HG03520 (cell line): Measurements from ENCODE around the gene LINGO1.

Source experiments
- ATAC-seq: cut with Tn5 transposase; IDR thresholded peaks from one replicate; pipeline ENCODE4 v1.9.1; 2021; ENCODE audit warnings: mild to moderate bottlenecking, moderate library complexity; ENCODE audit not compliant: unreplicated experiment

LINGO1 gene, protein sequence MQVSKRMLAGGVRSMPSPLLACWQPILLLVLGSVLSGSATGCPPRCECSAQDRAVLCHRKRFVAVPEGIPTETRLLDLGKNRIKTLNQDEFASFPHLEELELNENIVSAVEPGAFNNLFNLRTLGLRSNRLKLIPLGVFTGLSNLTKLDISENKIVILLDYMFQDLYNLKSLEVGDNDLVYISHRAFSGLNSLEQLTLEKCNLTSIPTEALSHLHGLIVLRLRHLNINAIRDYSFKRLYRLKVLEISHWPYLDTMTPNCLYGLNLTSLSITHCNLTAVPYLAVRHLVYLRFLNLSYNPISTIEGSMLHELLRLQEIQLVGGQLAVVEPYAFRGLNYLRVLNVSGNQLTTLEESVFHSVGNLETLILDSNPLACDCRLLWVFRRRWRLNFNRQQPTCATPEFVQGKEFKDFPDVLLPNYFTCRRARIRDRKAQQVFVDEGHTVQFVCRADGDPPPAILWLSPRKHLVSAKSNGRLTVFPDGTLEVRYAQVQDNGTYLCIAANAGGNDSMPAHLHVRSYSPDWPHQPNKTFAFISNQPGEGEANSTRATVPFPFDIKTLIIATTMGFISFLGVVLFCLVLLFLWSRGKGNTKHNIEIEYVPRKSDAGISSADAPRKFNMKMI

DNA sequence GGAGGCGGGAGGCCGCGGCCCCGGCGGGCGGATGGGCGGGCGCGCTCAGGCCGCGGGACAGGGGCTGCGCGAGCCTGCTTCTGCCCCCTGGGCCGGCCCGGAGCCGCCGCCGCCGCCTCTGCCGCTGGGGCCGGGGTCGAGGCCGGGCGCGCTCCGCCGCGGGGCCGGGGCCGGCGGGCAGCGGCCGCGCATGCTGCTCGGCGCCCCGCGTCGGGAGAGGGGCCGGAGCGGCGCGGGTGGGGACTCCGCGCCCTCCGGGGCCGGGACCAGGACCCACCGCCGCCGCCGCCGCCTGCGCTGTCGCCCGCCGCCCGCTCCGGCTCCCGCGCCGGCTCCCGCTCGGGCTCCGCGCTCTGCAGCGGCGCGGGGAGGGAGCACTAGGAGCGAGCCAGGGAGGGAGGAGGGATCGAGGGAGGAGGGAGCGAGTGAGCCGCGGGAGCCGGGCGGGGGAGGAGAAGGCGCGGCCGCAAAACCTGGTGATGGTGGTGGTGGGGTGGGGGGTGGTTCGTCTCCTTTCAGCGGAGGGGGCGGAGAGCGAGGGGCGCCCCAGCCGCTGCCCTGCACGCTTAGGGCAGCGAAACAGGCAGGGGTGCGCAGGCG lies at the start of gene LINGO1:
LINGO1 (minus strand) TSS at position 379 of the 600 bp plus-strand sequence. CDS start 597 bp downstream, outside the sequence.
- no peak for ATAC-seq

DNA sequence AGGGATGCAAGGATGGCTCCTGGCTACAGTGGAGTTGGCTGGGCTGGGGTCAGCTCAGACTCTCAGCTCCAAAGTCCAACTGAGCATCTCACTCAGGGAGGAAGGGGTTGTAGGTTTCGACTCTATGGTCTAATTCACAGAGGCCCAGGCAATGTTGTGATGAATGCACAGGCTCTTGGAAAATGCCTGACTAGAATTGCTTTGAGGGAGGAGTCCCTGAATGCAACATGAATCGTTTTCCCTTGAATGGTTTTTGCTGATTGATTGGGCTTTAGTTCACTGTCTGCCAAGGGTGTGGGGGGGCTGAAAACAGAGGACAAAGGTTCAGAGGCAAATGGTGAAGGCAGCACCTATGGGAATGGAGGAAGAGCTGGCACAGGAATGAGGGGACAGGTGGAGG lies 48.6 kb upstream of the LINGO1 start:
- ATAC-seq = no peak

DNA sequence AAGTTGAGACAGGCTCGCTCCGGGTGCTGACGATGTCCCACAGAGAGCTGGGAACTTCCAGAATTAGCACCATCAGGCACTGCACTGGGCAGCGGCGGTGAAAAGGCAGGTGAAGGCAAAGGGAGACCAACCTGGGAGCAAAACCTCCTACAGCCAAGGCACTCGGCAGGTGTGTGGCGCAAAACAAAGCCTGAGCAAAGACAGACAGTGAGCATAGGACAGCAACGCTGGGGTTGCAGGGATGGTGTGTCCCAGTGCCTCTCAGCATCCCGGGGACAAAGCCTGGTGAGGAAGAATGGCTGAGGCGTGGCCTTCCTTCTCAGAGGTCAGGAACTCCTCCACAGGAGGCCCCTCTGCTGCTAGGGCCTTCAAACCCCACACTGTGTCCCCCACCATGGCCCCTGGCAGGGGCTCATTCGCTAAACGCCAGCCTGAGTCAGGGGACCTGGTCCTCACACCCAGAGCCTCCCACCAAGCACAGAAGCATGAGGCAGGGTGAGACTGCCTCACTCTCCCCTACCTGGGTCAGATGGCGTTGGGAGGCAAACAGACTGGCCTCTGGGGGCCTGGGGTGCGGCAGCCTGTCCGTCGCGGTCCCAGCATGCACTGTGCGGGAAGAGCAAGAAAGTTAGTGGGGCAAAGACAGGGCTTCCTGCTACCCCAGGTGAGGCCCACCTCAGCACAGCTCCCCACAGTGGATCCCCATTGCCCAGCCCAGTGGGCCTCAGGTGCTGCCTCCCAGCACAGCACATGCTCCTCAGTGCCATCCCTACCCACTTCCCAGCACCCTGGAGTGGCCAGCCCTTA lies 44.1 kb upstream of the LINGO1 start:
- no peak for ATAC-seq

DNA sequence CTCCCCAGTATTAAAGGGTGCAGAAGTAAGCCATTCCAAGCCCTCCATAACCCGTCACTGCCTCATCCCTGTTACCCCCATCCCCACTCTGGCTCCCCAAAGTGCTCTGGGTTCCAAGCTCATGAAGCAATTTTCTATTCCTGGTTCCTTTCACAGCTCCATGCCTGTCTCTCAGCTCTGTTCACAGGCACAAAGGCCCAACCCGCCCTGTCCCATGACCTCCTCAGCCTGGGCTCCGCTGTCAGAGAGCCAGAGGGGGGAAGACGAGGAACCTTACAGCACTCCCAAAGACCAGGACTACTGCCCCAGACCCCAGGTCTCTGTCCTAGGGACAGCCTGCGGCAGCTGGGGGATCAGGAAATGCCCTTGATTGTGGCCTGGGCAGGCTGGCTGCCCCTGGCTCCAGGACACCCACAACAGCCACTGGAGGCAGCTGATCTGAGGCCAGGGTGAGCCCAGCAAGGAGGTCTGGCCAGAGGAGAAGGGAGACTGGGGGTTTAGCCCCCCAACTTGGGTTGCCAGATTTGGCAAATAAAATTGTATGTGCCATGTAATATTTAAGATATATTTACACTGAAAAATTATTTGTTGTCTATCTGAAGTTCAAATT lies 43.2 kb upstream of the LINGO1 start:
- ATAC-seq = no peak

DNA sequence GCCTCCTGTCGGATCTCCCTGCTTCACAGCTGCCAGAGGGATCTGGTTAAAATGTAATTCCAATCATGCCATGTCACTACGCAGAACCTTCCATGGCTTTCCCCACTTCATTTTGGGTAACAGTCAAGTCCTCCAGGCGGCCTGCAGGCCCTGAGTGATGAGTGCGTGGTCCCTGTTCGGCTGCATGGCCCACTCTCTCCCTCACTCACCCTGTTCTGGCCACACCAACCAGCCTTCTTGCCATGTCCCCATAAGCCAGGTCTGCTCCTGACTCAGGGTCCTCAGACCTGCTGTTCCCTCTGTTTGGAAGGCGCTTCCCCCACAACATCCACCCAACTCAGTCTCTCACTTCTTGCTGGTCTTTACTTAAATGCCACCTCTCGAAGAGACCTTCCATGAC lies 41.6 kb upstream of the LINGO1 start:
- no peak for ATAC-seq

DNA sequence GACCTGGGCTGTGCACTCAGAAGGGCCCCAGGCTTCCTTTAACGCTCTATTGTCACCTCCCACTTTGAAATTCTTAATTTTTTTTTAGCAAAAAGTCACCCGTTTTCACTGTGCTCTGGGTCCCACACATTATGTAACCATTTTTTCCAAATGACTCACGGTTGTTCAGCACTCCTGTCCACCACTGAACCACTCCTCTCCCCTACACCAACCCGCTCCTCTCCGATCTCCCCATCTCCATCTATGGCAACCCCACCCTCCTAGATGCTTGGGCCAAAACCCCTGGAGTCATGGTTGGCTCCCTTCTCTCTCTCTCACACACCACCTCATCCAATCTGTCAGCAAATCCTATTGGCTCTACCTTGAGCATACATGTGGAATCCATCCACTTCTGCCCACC lies 41.2 kb upstream of the LINGO1 start:
- no peak for ATAC-seq

DNA sequence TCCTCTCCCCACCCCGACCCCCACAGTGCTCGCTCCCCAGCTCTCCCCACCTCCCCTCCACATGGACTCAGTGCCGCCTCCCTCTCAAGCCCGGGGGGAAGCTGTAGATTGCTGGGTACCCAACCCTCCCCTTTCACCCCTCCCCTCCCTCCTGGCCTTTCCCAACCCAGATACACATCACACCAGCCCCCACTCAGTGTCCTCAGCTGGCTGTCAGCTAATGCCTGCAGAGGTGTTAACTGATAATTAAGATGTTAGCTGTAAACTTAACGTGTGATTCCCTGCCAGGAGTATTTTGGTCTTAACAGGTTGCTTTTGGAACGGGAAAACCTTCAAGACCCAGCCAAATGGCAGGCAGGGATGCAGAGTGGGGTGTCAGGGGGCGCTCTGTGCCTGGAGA lies 39.4 kb upstream of the LINGO1 start:
- no peak for ATAC-seq

DNA sequence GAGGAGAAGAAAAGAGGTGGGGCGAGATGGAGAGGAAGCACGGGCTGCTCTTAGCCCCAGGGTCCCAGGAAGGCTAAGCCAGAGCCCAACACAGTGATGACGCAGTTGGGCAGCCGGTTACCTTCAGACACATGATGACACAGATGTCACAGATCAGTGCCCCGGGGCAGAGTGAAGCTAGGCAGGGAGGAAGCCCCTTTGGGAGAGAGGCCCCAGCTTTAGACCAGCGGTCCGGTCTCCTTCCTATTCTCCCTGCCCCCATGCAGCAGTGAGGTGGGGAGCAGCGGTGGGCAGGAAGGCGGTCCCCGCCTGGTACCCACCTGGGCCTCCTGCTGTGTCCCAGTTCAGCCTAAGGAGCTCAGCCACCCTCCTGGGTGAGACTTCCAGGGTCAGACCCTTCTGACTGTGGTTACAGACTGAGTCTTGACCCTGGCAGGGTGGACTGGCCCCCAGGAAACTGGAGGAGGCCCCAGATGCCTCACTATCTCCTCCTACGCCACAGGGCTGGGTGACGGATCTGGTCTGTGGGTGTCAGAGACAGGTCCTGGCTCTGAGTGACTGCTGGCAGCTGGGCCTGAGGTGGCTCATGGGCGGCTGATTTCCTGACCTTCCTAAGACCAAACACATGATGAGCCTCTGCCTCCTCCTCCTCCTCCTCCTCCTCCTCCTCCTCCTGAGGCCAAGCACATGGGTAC lies 38.8 kb upstream of the LINGO1 start:
- no peak for ATAC-seq

DNA sequence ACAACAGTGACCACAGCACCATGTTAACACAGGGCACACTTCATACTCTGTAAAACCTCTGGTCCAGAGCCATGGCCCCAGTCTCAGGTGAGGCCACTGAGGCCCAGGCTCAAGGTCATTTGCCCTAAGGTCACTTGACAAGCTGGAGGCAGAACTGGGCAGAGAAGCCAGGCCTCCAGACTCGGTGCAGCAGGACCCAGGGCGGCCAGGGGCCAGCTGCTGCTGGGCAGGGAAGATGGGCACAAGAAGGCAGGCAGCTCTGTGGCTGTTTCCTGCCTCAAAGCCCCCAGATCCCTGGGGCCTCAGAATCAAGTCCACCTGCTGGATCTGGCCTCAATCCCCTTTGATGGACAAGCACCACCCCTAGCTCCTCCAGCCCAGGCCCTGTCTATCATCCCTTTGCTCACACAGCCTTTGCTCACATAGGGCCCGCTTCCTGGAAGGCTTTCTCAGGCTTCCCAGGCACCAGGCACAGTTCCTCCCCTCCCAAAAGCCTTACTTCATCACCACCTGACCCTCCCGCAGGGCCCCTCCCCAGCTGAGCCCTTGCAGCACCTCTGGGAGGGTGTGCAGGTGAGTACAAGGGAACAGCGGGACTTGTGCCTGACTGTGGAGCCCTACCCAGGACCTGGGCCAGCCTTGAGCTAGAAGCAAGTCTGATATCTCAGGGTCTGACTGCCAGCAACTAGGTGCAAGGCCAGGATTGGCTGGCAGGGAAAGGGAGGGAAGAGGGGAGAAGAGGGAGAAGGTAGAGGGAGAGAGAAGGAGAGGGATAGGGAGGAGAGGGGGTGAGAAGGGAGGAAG lies 38.0 kb upstream of the LINGO1 start:
- ATAC-seq = no peak

DNA sequence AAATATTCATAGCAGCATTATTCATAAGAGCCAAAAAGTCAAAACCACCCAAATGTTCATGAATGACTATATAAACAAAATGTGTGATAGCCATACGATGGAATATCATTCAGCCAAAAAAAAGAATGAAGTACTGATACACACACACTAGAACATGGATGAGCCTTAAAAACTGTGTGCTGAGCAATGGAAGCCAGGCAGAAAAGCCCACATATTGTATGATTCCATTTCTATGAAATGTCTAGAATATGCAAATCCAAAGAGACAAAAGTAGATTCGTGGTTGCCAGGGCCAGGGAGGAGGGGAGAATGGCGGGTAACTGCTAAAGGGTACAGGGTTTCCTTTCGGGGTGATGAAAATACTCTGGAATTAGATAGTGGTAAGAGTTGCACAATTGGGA lies 37.2 kb upstream of the LINGO1 start:
- no peak for ATAC-seq

DNA sequence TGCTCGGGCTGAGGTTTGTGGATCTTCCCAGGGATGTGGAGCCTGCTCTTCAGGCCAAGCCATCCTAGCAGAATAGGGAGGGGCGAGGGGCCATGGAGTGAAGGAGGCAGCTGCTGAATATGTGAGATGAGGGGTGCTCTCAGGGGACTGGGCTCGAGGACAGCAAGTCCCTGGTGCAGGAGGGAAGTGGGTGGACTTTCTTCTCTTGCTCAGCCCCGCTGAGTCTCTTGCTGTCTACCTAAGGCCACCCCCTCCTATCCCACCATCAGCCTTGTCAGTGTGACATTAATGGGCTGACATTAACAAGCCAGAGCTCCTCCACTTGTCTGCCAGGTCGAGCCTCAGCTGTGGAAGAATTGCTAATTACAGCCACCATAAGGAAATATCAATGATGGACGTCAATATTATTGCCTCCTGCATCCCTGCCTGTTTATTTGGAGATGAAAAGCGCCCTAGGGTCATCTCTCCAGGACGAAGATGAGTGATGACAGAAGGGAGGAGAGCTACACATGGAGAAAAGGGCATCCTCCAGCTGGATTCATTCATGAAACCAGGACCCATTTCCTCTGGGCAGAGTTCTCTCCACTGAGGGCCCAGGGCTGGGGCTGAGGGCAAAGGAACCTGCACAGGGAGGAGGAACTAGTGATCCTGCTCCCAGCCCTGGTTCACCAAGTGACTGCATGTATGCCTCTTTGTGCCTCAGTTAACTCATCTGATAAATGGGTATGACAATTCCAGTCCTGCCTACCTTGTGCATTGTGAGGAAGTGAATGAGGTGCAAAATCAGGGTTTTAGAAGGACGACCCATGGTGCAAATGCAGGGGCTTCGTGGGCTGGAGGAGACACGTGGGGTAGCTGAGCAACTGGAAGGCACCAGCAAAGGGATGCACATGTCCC lies 34.9 kb upstream of the LINGO1 start:
- ATAC-seq = no peak

DNA sequence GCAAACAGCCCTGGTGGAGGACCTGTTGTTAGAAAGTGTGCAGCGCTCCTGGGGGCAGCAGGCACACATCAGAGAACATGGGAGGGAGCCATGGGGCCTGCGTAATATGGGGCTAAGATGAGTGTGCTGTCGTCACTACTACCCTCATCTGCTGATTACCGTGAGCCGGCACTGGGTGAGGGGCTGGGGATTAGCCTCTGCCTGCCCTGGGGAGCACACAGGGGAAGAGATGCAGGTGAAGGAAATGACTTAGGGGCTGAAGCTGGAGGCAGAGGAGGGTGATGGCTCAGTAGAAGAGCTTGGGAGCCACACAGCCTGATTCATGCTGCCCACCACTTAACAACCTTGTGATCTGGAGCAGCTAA lies 33.6 kb upstream of the LINGO1 start:
- no peak for ATAC-seq

DNA sequence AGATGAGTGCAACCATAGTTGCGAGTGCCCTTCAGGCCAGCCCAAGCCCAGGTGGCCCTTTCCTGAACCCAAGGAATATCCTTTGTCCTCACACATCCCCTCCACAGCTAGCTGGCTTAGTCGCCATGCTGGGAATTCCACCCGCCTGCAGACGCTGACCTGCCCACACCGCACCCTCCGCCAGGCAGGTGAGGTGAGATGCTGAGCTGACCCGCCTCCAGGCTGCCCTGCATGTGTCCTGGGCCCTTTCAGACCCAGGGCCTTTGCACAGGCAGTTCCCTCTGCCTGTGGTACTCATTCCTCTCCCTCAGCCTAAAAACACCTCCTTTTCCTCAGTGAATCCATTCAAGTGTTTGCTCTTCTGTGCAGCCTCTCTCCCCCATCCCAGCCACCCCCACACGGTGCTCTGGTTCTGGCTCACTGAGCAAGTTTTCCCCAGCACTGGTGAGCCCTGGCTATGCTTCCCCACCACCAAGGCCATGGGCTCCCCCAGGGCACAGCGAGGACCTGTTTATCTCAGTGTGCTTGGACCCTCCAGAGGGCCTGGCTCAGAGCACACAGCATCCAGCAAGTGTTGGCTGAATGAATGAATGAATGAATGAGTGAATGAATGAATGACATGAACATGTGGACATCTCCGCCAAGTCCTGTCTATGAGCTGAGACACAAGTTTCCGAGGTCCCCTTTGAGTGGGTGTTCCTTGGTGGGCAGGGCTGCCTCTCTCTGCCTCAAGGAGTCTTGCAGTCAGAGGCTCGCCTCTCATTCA lies 33.0 kb upstream of the LINGO1 start:
- ATAC-seq = no peak

DNA sequence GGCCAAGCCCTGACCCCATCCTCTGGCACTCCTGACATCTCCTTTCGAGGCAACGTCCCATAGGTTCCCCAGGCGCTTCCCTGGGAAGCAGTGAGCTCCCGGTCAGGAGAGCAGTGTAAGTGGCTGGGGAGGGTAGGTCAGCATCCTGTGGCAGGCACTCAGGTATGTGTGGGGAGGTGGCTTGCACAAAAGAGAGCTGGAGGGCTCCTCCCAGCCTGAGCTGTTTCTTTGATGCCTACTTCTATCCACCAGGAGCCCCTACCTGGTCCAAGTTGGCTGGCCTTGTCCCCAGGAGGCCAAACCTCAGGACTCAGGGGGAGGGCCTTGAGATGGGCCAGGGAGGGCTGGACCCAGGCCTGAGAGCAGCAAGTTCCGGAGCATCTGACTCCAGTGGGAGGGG lies 31.7 kb upstream of the LINGO1 start:
- no peak for ATAC-seq

DNA sequence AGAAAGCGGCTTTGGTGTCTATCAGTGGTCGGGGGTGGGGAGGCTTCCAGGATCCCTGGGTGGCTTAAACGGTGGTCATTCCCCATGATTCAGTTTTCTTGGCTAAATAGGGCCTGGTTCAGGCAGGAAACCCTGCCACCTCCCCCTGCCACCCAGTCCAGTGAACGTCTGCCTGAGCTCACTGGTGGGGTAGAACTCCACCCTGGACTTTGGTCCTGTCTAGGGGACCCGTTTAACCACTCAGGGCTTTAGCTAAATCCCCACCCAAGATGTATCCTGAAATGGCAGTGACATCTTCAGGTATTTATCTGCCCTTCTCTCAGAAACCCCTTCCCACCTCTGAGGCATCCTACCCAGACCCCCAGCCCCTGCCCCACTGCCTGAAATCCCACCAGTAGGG lies 30.5 kb upstream of the LINGO1 start:
- no peak for ATAC-seq

DNA sequence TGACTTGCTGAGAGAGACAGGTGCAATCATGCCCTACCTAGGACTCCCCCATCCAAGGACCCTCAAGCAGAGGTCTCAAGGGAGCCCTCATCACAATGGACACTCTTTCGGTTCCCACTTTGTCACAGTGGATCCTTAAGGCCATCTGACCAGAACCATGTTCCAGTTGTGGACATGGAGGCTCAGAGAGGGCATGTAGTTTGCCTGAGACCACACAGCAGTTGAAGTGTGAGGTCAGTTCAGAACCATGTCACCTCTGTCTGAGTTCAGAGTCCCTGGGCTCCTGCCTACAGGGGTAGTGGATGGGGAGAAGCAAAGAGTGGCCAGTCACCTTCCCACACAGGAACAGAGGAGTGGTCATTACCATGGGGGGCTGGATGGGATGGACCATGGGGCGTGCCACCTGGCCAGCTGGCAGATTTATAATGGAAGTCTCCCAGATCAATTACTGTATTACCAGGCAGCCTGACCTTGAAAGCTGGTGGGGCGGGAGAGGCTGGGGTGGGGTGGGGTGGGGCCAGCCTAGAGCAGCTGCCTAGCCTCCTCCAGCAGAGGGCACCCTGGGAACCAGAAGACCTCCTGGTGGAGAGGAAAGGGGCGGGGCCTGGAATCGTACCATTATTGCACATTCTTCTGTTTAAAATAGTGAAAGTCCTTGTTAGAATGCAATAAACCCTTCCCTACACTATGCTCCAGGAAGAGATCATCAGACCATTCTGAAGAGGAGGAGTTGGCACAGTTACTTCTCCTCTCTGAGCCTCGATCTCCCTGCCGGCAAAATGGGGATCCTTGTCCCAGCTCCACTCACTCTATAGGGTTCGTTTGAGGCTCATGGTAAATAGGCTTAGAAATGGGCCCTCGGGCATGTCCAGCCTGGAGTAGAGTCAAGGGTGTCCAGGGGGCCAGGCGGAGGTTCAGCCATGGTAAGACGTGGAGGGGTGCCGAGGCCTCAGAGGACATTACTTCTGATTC lies 26.9 kb upstream of the LINGO1 start:
- no peak for ATAC-seq

DNA sequence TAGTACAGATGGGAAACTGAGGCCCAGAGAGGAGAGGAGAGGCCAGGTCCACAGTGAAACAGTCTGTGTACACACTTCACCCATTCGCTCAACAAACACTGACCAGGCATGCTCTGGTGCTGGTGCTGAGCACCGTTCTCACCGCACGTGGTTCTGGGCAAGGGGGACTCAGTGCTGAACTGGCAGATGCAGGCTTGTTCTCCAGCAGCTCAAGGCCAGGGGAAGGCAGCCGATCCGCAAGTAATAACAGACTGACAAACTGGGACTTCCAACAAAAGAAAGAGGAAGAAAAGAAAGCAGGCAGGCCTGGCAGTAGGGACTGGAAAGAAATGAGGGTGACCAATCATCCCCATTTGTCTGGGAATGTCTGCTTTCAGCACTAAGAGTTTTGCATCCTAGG lies 25.6 kb upstream of the LINGO1 start:
- no peak for ATAC-seq
